HG03378 (cell line): ENCODE measurements around the gene PPP2R5C.

Source experiments
- ATAC-seq: cut with Tn5 transposase; IDR thresholded peaks from one replicate; pipeline ENCODE4 v1.9.1; 2021; ENCODE audit warnings: mild to moderate bottlenecking, moderate library complexity; ENCODE audit not compliant: unreplicated experiment

The PPP2R5C gene

GRCh38 chr14:101838476-101838875 lies 77.0 kb downstream of the PPP2R5C start:
- ATAC-seq = no peak

- ATAC-seq = peak; percentile 49
These were observed 77.7 kb downstream of the PPP2R5C start for GRCh38 chr14:101839236-101839635.

GRCh38 chr14:101839661-101840060 lies 78.2 kb downstream of the PPP2R5C start:
- ATAC-seq = no peak

GRCh38 chr14:101840649-101841369 lies 79.3 kb downstream of the PPP2R5C start:
- no peak for ATAC-seq

GRCh38 chr14:101843038-101843437 lies 81.5 kb downstream of the PPP2R5C start:
- no peak for ATAC-seq

- ATAC-seq = peak; percentile 54
These were observed 82.2 kb downstream of the PPP2R5C start for GRCh38 chr14:101843665-101844064.

- ATAC-seq = no peak
These were observed 82.7 kb downstream of the PPP2R5C start for GRCh38 chr14:101844219-101844618.

- ATAC-seq = no peak
These were observed 83.2 kb downstream of the PPP2R5C start for GRCh38 chr14:101844751-101845150.

GRCh38 chr14:101845496-101845895 lies 84.0 kb downstream of the PPP2R5C start:
- no peak for ATAC-seq

- ATAC-seq = no peak
These were observed 84.4 kb downstream of the PPP2R5C start for GRCh38 chr14:101845896-101846295.

- peak; percentile 68 for ATAC-seq
These were observed 87.6 kb downstream of the PPP2R5C start for GRCh38 chr14:101849125-101849524.

GRCh38 chr14:101849640-101850039 lies 88.1 kb downstream of the PPP2R5C start:
- no peak for ATAC-seq

GRCh38 chr14:101851183-101851582 lies 89.7 kb downstream of the PPP2R5C start:
- no peak for ATAC-seq

GRCh38 chr14:101851736-101852405 lies 90.4 kb downstream of the PPP2R5C start:
- ATAC-seq = no peak

GRCh38 chr14:101852785-101853184 lies 91.3 kb downstream of the PPP2R5C start:
- ATAC-seq = no peak

- no peak for ATAC-seq
These were observed 92.0 kb downstream of the PPP2R5C start for GRCh38 chr14:101853455-101854018.

GRCh38 chr14:101854366-101854765 lies 92.9 kb downstream of the PPP2R5C start:
- ATAC-seq = no peak

GRCh38 chr14:101855958-101856357 lies 94.4 kb downstream of the PPP2R5C start:
- no peak for ATAC-seq

- no peak for ATAC-seq
These were observed 95.0 kb downstream of the PPP2R5C start for GRCh38 chr14:101856536-101856935.

GRCh38 chr14:101857226-101857625 lies 95.7 kb downstream of the PPP2R5C start:
- ATAC-seq = no peak

GRCh38 chr14:101858791-101859537 lies 97.5 kb downstream of the PPP2R5C start:
- ATAC-seq = no peak
